Rectal smooth muscle tissue (tissue), 1 donor: ENCODE data around the gene ANO9.

Experiments used
- H3K27ac ChIP-seq: one replicate; pipeline ENCODE4 v1.7.0; 2013; ENCODE audit warnings: low read depth, low read length, inconsistent platforms
- H3K27me3 ChIP-seq: one replicate; pipeline ENCODE4 v1.7.0; 2013; ENCODE audit warnings: low read length; ENCODE audit not compliant: control insufficient read depth, insufficient read depth
- H3K36me3 ChIP-seq: one replicate; pipeline ENCODE4 v1.7.0; 2013; ENCODE audit warnings: low read length; ENCODE audit not compliant: control insufficient read depth, insufficient read depth
- H3K4me1 ChIP-seq: one replicate; pipeline ENCODE4 v1.7.0; 2013; ENCODE audit warnings: low read length; ENCODE audit not compliant: control insufficient read depth, insufficient read depth
- H3K4me3 ChIP-seq: one replicate; pipeline ENCODE4 v1.7.0; 2013; ENCODE audit warnings: low read length
- H3K9ac ChIP-seq: one replicate; pipeline ENCODE4 v1.7.0; 2013; ENCODE audit warnings: low read length

Gene ANO9

GRCh38 chr11:420054-420910, 21.5 kb downstream of the ANO9 start:
- Histone ChIP-seq H3K27me3 (peaks cover 3% of the 10 kb centered on the region), H3K4me3 (no peak overlapping the region), H3K27ac (no peak overlapping the region), H3K9ac (no peak overlapping the region), H3K4me1 (no peaks in the 10 kb centered on the region), H3K36me3 (no peaks in the 10 kb centered on the region)

GRCh38 chr11:419248-420005, 22.4 kb downstream of the ANO9 start:
- Histone ChIP-seq H3K36me3 (no peaks in the 10 kb centered on the region), H3K27me3 (peaks cover 3% of the 10 kb centered on the region)

GRCh38 chr11:418343-419247, 23.2 kb downstream of the ANO9 start:
- Histone ChIP-seq H3K4me3 (no peak overlapping the region), H3K27ac (no peak overlapping the region), H3K4me1 (no peaks in the 10 kb centered on the region), H3K36me3 (no peaks in the 10 kb centered on the region), H3K27me3 (peaks cover 3% of the 10 kb centered on the region), H3K9ac (no peak overlapping the region)

More at GRCh38 chr11:419248-420005, 22.4 kb downstream of the ANO9 start:
- Histone ChIP-seq H3K4me3 (no peak overlapping the region), H3K9ac (no peak overlapping the region), H3K4me1 (no peaks in the 10 kb centered on the region), H3K27ac (no peak overlapping the region)

- Histone ChIP-seq H3K27ac (no peak overlapping the region), H3K4me3 (peak overlapping the region; percentile 69), H3K36me3 (no peaks in the 10 kb centered on the region), H3K9ac (no peak overlapping the region), H3K27me3 (peaks cover 3% of the 10 kb centered on the region), H3K4me1 (no peaks in the 10 kb centered on the region)
Observed at GRCh38 chr11:417652-418342, 24.0 kb downstream of the ANO9 start.

GRCh38 chr11:416757-417621, 24.8 kb downstream of the ANO9 start:
- Histone ChIP-seq H3K4me3 (peak overlapping the region; percentile 69), H3K27ac (peak overlapping the region; percentile 30), H3K4me1 (no peaks in the 10 kb centered on the region), H3K27me3 (peaks cover 3% of the 10 kb centered on the region), H3K36me3 (no peaks in the 10 kb centered on the region), H3K9ac (no peak overlapping the region)

- no peaks in the 10 kb centered on the region for H3K4me1 ChIP-seq
- no peak overlapping the region for H3K27ac ChIP-seq
Observed at GRCh38 chr11:416051-416756, 25.6 kb downstream of the ANO9 start.

GRCh38 chr11:415640-416041, 26.2 kb downstream of the ANO9 start:
- Histone ChIP-seq H3K4me3 (peak overlapping the region; percentile 69), H3K27ac (no peak overlapping the region), H3K4me1 (no peaks in the 10 kb centered on the region), H3K36me3 (no peaks in the 10 kb centered on the region), H3K27me3 (peaks cover 3% of the 10 kb centered on the region), H3K9ac (no peak overlapping the region)

More at GRCh38 chr11:416051-416756, 25.6 kb downstream of the ANO9 start:
- H3K4me3 ChIP-seq = peak overlapping the region; percentile 69
- H3K9ac ChIP-seq = no peak overlapping the region
- H3K36me3 ChIP-seq = no peaks in the 10 kb centered on the region
- peaks cover 3% of the 10 kb centered on the region for H3K27me3 ChIP-seq

- peaks cover 5% of the 10 kb centered on the region for H3K27me3 ChIP-seq
- no peak overlapping the region for H3K9ac ChIP-seq
- no peaks in the 10 kb centered on the region for H3K4me1 ChIP-seq
- H3K27ac ChIP-seq = no peak overlapping the region
- H3K4me3 ChIP-seq = peak overlapping the region; percentile 54
- no peaks in the 10 kb centered on the region for H3K36me3 ChIP-seq
Observed at GRCh38 chr11:414318-414857, 27.4 kb downstream of the ANO9 start.

GRCh38 chr11:413120-414081, 28.4 kb downstream of the ANO9 start:
- Histone ChIP-seq H3K4me3 (peak overlapping the region; percentile 8), H3K27ac (no peak overlapping the region), H3K27me3 (peaks cover 5% of the 10 kb centered on the region), H3K36me3 (no peaks in the 10 kb centered on the region), H3K9ac (no peak overlapping the region), H3K4me1 (no peaks in the 10 kb centered on the region)
